KMS-11 (cell line): Measurements from ENCODE around the gene SHE.

Experiments used
- H2AFZ ChIP-seq: fragments of 200-600 bp; sonication (generic); 2 replicates; pipeline ENCODE4 v1.6.1; 2016; ENCODE audit warnings: antibody characterized with exemption, mixed run types, low read depth
- H3K27ac ChIP-seq: fragments of 200-600 bp; sonication (generic); 2 replicates; pipeline ENCODE4 v1.6.1; 2016; ENCODE audit warnings: mild to moderate bottlenecking, mixed run types
- H3K27me3 ChIP-seq: fragments of 200-600 bp; sonication (generic); 2 replicates; pipeline ENCODE4 v1.6.1; 2017; ENCODE audit warnings: mild to moderate bottlenecking, low read depth, mixed run types, moderate library complexity; ENCODE audit not compliant: insufficient read depth
- H3K36me3 ChIP-seq: fragments of 200-600 bp; sonication (generic); 2 replicates; pipeline ENCODE4 v1.6.1; 2017; ENCODE audit warnings: mild to moderate bottlenecking, mixed run types; ENCODE audit not compliant: insufficient read depth
- H3K4me1 ChIP-seq: fragments of 200-600 bp; sonication (generic); 2 replicates; pipeline ENCODE4 v1.6.1; 2016; ENCODE audit warnings: mild to moderate bottlenecking, low read depth, mixed run types; ENCODE audit not compliant: poor library complexity, severe bottlenecking
- H3K4me2 ChIP-seq: fragments of 200-600 bp; sonication (generic); 2 replicates; pipeline ENCODE4 v1.7.0; 2016; ENCODE audit warnings: mild to moderate bottlenecking, mixed run types
- H3K4me3 ChIP-seq: fragments of 200-600 bp; sonication (generic); IDR thresholded peaks from 2 replicates; pipeline ENCODE4 v1.6.1; 2017; ENCODE audit warnings: low read depth, low read length, mixed read lengths; ENCODE audit not compliant: insufficient read depth
- H3K79me2 ChIP-seq: fragments of 200-600 bp; sonication (generic); 2 replicates; pipeline ENCODE4 v1.6.1; 2016; ENCODE audit warnings: low read depth, mixed run types; ENCODE audit not compliant: insufficient read depth
- H3K9ac ChIP-seq: fragments of 200-600 bp; sonication (generic); 2 replicates; pipeline ENCODE4 v1.6.1; 2016; ENCODE audit warnings: mild to moderate bottlenecking, mixed run types
- H4K20me1 ChIP-seq: fragments of 200-600 bp; sonication (generic); 2 replicates; pipeline ENCODE4 v1.6.1; 2016; ENCODE audit warnings: mild to moderate bottlenecking, mixed run types; ENCODE audit not compliant: insufficient read depth
- CTCF ChIP-seq: fragments of 200-600 bp; sonication (generic); conservative IDR thresholded peaks from 2 replicates; pipeline ENCODE4 v1.6.1; 2017; ENCODE audit warnings: low read depth, mild to moderate bottlenecking, antibody characterized with exemption, low read length, moderate library complexity, mixed read lengths

Gene SHE

GRCh38 chr1:154429841-154430611, 72.2 kb downstream of the SHE start:
- Histone ChIP-seq H2AFZ (no peak overlapping the region), H3K27me3 (no peaks in the 10 kb centered on the region), H3K27ac (no peak overlapping the region), H3K79me2 (no peaks in the 10 kb centered on the region), H3K4me2 (no peak overlapping the region), H3K4me3 (no peak overlapping the region), H3K4me1 (no peaks in the 10 kb centered on the region), H4K20me1 (no peaks in the 10 kb centered on the region), H3K9ac (no peak overlapping the region), H3K36me3 (no peaks in the 10 kb centered on the region)
- no peak for TF ChIP-seq CTCF
